HG03571 (cell line): ENCODE data around the gene GTPBP6.
"Not testable (repeated sequence)": the region's sequence is repeated elsewhere in the genome, so short reads cannot be mapped to it uniquely, and the experiment has no call there.

Experiments
- ATAC-seq: cut with Tn5 transposase; IDR thresholded peaks from one replicate; pipeline ENCODE4 v1.9.1; 2021; ENCODE audit not compliant: unreplicated experiment

GTPBP6 gene

DNA sequence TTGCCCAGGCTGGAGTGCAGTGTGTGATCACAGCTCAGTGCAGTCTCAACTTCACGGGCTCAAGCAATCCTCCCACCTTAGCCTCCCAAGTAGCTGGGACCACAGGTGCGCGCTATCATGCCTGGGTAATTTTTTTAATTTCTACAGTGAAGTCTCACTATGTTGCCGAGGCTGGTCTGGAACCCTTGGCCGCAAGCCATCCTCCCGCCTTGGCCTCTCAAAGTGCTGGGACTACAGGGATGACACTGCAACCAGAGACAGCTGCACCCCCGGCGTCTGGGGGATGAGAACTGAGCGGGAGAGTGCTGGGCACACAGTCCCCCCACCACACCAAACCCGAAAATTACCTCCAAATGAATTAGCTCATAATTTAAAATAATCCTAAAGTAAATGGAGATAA, 33.1 kb upstream of the GTPBP6 start:
- ATAC-seq = no peak

DNA sequence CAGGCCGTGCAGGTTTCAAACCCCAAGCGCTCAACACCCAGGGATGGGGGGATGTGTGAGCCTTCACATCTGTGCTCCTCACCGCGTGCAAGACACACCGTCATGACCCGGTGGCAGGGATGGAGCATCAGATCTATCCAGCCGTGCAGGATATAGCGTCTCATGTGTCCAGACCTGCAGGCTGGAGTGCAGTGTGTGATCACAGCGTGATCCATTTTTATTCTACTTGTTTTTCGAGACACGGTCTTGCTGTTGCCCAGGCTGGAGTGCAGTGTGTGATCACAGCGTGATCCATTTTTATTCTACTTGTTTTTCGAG, 32.7 kb upstream of the GTPBP6 start:
- not testable (repeated sequence) for ATAC-seq

DNA sequence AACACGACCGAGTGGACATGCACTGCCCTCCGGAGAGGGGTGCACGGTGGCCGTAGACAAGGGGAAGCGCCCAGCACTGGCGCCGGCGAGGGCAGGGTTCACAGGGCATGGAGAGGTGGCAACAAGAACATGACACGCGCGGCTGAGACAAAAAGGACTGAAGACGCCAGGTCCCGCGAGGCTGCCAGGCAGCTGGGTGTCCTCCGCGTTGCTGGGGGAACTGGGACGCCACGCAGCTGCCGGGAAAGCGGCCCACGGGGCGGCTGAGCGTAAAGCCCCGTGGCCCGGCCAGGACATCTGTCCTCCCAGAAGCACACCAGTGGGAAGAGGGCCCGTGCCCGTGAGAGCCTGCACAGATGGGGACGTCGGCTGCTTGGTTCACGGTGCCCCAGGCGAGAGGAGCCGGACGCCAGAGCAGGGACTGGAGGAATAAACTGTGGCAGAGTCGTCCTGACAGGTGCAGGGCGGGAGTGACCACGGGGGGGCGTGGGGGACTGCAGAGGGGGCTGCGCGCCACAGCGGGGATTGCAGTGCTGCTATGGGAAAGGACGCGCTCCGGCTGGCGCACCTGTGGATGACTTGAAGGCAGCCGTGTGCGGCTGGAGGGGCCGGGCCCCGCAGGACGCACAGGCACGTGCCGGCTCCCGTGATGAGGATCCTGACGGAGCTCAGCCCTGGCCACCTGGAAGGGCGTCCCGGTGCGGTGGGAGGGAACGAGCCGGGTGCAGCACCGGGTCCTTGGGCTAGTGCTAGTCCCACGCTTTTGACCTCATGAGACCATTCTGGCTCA, 32.1 kb upstream of the GTPBP6 start:
- ATAC-seq = no peak

DNA sequence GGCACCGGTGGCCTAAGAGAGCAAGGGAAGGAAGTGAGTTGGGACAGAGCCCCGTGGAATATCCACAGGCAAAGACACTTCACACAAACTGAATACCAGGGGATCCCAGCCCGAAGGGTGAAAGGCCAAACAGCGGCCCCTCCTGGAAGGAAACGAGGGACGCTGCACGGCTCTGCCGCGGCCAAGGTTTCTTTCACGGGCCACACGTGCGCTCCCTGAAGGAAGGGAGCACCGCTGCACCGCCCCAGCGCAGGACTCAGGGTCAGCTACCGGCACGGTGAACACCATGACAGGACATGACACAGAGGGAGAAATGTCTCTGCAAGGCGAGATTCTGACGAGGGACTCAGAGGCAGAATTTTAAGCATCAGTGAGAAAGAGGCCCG, 31.5 kb upstream of the GTPBP6 start:
- no peak for ATAC-seq

DNA sequence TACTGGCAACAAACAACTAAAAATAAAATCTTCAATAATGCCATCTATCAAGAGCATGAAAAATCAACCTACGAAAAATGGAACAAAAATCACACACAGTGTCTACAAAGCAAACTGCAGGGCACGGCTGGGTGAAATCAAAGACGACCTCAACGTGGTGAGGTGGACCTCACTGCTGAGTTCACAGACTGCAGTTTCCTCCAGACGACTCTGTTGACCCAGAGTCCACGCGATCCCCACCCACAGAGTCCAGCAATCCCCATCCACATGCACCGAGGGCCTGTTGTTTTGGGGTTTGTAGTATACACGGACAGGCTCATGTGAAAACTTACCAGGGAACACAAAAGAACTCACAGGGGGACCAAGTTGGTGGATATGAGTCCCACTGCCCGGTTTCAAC, 31.1 kb upstream of the GTPBP6 start:
- no peak for ATAC-seq

DNA sequence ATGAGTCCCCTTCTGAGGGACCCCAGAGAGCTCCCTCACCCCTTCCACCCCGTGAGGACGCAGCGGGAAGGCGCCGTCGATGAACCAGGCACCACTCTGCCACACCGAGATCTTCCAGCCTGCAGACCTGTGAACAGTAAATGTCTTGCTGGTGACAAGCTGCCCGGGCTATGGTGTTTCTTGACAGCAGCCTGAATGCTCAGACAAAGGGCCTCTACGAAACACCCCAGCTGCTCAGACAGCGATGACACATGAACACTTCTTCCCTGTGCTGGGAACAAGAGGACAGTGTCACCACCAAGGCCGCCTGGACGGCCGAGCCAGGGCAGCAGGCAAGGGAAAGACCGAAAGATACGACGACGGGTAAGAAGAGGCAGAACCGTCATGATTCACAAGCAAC, 30.6 kb upstream of the GTPBP6 start:
- no peak for ATAC-seq

DNA sequence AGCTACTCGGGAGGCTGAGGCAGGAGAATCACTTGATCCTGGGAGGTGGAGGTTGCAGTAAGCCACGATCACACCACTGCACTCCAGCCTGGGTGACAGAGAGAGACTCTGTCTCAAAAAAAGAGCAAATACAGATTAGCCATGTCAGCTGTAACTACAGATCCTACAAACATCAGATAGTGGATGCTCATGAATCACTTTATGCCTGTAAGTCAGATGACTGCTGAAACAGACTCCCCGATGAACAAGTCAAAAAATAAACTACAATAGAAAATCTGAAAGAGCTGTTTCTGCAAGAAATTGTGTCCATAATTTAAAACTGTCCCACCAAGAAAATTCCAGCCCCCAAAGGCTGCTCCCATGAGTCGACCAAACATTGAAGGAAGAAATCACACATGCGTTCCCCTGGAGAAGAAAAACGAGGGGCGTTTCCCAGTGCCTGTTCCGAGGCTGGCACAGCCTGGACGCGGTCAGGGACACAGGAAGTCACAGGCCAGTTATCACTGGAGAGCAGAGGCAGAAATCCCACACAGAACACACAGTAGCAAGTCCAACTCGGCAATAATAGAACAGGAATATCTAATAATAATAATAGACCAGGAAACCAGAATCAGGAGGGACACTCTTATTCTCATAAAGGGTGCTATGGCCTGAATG, 30.0 kb upstream of the GTPBP6 start:
- ATAC-seq = no peak

DNA sequence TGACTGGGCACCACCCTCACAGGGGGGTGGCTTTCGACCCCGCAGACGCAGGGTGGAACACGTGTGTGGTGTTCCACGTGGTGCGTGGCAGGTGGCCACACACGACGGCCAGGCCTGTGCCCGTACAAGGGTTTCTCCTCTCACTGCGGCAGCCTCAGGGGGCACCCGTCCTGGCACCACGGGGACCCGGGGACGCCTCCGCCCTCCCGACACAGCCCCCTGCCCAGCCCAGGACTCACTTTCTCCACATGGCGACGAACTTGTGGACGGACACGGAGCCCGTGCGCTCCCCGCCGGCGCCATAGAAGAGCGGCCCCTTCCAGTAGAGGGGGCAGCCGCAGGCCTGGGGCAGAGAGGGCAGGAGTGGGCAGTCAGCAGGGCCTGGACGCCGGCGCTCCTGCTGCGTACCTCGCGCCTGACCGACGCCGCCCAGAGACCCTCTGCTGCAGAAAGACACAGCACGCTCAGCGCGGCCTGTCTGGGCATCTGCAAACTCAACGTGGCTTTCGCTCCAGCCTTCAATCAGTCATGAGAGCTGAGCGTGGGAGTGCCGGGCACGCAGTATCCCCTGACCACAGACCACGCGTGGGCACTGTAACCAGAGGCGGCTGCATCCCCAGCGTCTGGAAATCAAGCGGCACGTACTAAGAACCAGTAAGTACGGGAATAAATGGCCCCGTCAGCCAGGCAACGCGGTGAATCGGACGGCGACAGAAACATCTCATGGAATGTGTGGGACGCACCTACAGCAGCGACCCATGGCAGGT, 28.9 kb upstream of the GTPBP6 start:
- ATAC-seq = no peak

DNA sequence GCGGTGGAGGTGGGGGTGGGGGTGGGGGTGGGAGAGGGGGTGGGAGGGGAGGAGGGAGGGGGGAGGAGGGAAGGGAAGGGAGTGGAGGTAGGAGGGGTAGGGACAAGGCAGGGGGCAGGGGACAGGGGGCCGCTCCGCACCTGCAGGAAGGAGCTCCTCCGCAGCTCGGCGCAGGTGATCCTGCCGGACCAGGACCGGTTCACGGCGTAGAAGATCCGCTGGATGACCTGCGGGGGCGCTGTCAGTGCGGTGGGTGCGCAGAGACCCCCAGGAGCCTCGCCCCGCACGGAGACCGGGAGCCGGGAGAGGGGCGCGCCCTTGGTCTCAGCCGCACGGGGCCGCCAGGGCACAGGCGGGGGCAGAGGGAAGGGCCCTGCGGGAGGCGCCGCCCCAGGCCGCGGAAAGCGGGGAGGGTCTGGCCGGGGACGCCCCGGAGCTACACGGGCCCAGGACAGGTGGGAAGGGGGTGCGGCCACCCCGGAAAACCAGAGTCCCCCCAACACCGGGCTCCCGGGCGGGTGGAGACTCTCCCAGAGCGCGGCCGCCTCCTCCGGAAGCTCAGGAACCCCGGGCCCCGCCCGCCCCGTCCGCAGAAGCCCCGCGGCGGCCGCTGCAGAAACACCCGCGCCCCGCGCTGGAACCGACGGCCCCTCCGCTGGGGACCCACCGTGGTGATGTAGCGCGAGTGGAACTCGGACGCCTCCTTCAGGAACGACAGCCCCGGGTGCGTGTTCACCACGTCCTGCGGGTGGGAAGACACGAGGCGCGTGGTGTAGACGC, 27.6 kb upstream of the GTPBP6 start:
- no peak for ATAC-seq

DNA sequence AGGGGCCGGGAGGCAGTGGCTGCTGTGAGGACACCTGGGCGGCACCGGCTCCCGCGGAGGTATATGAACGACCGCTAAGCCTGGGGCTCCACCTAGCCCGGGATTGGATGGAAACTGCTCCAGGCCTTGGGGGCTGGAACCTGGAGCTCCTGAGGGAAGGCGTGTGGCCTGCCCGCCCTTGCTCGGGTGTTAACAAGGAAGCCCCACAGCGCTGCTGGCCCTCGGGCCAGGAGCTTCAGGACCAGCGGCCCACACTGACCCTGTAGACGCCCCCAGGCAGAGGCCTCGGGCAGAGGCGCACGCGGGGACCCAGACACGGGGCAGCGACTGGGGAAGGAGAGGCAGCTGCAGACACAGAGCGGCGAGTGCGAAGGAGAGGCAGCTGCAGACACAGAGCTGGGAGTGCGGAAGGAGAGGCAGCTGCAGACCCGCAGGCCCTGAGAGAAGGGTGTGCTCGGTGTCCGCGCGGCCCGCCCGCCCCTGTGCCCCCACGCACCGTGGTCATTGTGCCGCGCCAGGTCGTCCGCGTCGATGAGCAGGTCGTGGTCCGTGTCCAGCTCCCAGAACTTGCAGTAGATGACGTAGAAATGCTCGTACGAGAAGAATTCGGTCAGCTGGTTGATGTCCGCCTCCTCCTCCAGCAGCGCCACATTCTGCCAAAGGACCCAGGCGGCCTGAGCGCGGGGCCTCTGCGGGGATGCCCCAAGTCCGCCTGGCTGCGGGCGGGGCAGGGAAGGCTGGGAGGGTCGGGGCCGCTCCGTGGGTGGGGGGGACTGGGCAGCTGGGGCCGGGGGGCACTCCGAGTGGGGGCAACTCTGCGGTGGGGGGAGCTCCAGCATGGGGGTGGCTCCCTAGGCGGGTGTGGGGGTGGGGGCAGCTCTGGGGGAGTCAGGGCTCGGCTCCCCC, 26.7 kb upstream of the GTPBP6 start:
- ATAC-seq = no peak

DNA sequence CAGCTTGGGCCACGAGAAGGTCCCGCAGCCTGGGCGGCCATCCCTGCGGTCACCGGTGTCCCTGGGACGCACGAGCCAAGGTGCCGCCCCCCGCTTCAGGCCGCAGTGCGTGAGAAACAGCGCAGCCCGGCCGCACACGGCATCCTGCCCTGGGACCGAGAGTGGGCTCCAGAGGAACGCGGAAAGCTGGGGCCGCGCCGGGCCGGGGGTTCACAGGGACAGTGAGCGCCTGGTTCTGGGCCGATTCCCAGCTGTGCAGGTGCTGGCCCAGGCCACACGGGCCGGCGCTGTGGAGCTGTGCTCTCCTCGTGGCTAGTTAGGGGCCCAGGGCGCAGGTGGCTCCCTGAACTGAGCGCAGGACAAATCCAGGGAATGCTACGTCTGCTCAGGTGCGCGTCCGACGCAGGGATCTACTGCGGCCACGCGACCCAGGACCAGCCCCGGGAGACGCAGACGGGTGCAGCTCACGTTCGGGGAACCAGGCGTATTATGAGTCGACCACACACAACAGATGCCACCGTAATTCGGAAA, 25.8 kb upstream of the GTPBP6 start:
- ATAC-seq = no peak

DNA sequence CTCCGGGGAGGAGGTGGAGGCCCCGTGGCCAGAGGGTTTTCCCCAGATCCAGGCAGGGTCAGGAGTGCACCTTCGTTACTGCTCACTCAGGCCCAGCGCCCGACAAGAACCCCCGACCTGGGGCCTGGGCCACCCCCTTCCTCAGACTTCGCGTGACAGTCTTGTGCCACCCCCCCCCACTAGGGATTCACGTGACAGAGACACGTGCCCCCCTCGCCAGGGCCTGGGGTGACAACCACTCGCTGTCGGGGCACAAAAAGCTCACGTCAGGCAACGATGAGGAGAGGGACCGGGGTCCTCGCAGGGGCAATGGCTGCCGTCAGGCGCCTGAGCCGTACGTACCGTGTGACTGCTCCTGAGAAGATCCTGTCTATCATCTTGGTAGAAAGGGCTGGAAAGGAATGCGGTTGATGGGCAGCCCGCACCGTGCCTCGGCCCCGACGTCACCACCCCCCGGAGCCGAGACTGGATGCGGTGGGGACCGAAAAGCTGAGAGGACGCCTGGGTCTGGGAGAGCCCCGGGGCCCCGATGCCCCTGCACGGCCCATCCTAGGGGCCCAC, 23.0 kb upstream of the GTPBP6 start:
- no peak for ATAC-seq

DNA sequence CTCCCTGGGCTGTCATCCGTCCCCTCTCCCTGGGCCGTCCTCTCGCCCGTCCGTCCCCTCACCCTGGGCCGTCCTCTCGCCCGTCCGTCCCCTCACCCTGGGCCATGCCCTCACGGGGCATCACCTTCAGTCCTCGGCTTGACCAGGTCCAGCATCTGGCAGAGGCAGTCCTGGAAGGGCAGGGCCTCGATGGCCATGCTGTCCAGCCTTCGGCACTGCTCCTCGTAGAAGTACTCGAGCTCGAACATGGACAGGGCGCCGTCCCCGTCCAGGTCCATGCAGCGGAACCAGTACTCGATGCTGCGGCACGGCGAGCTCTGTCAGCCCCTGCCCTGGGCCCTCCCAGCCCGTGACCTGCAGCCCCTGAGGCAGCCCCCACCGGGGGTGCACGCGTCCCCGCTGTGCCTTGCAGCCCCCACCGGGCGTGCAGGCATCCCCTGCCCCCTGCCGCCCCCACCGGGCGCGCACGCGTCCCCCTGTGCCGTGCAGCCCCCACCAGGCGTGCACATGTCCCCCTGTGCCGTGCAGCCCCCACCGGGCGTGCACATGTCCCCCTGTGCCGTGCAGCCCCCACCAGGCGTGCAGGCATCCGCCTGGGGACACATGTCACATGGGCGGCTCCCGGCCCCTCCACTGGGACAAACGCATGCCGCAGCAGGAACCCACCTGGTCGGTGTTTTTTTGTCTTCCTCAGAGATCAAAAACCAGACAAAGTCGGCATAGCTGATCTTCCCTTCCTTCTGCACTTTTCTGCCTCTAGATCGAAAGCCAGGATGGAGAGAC, 22.2 kb upstream of the GTPBP6 start:
- no peak for ATAC-seq

DNA sequence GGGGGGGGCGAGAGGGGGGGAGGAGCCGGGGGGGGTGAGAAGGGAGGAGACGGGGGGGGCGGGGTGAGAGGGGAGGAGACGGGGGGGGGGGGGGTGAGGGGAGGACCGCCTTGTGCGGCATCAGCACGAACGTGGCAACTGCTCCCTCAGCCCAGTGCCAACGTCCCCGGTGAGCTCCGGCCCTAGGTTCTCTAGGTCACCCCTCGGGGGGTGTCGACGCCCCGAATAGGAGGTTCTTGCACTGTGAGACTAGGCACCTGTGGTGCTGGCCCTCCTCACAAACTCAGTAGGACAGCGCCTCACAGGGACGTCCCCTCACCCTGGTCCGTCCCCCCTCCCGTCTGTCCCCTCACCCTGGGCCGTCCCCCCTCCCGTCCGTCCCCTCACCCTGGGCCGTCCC, 21.5 kb upstream of the GTPBP6 start:
- no peak for ATAC-seq

DNA sequence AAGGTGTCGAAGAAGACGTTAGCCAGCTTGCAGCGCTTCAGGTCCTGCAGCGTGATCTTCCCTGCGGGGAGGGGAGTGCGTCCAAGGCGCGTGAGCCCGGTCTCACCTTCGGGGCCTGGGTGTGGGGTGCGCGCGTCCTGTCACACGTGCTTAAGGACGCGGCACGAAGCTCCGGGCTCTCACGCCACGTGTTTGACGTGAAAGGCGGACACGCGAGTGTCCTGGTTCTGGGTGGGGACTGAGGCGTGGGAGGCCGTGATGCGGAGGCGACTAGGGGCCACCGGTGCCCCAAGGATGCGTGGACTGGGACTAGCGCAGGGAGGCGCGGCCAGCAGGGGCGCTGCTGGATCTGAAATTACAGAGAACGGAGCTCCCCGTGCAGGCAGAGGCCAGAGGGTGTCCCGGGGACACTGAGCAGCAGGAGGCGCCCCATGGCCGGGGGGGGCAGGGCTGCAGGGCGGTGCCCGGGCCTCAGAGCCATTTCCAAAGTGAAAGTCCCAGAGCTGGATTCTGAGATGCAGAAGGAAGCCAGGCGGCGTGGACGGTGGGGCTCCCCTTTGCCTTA, 20.3 kb upstream of the GTPBP6 start:
- no peak for ATAC-seq

DNA sequence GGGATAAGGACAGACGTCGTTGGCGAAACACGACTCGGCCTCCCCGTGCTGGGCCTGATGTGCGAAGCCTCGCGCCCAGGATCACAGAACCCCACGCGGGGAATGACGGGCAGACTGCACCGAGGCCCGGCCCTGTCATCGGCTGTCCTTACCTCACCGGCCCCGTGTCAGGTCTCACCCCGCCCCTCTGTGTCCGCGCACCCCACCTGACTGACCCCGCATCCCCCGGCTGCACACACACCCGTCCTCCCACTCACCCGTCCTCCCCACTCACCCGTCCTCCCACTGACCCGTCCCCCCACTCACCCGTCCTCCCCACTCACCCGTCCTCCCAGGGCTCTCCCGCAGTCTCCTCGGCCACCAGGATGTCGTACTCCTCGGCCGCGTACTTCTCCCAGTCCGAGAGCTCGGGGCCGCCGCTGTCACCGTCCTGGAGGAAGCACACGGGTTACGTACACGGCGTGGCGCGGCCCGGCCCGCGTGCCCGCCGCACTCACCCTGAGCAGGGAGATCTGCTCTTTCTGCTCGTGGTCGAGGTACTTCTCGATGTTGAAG, 19.8 kb upstream of the GTPBP6 start:
- ATAC-seq = no peak

DNA sequence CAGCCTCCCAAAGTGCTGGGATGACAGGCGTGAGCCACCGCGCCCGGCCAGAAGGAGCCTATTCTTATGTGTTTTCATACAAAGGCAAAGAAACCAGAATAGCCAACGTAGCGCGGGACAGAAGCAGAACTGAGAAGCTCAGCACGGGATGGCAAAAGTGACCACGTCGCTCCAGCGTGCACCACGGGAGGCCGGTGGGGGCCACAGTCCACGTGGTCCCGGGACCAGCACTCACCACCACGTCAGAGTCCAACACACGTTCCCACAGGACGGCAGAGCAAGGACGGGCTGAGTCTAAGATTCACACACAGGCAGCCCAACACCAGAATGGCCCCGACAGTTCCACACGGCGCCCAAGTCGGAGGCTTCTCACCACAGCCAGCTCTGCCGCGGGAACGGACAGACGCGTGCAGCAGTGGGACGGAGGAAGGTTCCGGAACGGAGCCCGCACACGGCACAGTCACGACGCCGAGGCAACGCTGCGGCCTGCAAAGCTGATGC, 18.8 kb upstream of the GTPBP6 start:
- ATAC-seq = no peak

DNA sequence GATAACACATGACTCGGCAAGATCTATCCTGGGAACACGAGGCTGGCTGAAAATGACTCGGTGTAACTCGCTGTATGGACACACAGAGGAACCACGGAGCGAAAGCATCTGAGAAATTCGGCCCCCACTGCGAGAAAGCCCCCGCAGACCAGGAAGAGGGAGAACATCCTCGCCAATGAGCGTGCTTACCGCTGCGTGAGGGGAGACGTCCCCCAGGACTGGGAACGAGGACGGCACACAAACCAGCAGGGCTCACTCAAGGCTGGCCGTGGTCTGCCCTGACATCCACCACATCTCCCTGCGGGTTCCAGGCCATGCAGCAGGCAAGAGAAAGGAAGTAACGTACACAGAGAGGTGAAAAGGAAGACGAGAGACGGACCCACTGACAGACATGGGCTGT, 17.6 kb upstream of the GTPBP6 start:
- ATAC-seq = no peak
